ENCODE data around the gene NOL9. TPM values are rescaled to one million over a fixed set of nuclear protein-coding genes. Genes with fewer than 3 reads are reported as not detected.

The NOL9 gene
- total and polyA plus RNA-seq, 2 of the 13 experiments (the other 11 are each of a cell fraction or from before 2014, with no cell fraction given): 18.0 to 24.7 TPM

GRCh38 chr1:6512245-6512907 is 41.9 kb downstream of the NOL9 start (continued):
- TF ChIP-seq, protein P1, sequence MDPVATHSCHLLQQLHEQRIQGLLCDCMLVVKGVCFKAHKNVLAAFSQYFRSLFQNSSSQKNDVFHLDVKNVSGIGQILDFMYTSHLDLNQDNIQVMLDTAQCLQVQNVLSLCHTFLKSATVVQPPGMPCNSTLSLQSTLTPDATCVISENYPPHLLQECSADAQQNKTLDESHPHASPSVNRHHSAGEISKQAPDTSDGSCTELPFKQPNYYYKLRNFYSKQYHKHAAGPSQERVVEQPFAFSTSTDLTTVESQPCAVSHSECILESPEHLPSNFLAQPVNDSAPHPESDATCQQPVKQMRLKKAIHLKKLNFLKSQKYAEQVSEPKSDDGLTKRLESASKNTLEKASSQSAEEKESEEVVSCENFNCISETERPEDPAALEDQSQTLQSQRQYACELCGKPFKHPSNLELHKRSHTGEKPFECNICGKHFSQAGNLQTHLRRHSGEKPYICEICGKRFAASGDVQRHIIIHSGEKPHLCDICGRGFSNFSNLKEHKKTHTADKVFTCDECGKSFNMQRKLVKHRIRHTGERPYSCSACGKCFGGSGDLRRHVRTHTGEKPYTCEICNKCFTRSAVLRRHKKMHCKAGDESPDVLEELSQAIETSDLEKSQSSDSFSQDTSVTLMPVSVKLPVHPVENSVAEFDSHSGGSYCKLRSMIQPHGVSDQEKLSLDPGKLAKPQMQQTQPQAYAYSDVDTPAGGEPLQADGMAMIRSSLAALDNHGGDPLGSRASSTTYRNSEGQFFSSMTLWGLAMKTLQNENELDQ (CRISPR knock-in tag; IDR thresholded peaks at IDR 0.05; ENCODE audit: borderline replicate concordance): no peak
- TF ChIP-seq ZNF644 (CRISPR knock-in tag; IDR thresholded peaks at IDR 0.05; ENCODE audit: low read depth): no peak
- TF ChIP-seq SRY (CRISPR knock-in tag; IDR thresholded peaks at IDR 0.05): no peak
- TF ChIP-seq ZFP36L2 (CRISPR knock-in tag; IDR thresholded peaks at IDR 0.05): no peak
- TF ChIP-seq ZSCAN25 (CRISPR knock-in tag; IDR thresholded peaks at IDR 0.05): no peak
- TF ChIP-seq ZNF317 (CRISPR knock-in tag; IDR thresholded peaks at IDR 0.05): no peak
- TF ChIP-seq HNF4A (CRISPR knock-in tag; IDR thresholded peaks at IDR 0.05): peak; percentile 82
- TF ChIP-seq POLR2AphosphoS2 (IDR thresholded peaks at IDR 0.05; ENCODE audit: low read depth, low read length): no peak
- no peak for TF ChIP-seq MIER3 (CRISPR knock-in tag; IDR thresholded peaks at IDR 0.05; ENCODE audit: borderline replicate concordance)
- TF ChIP-seq NR2F1 (CRISPR knock-in tag; IDR thresholded peaks at IDR 0.05): no peak
- TF ChIP-seq NFIB (CRISPR knock-in tag; IDR thresholded peaks at IDR 0.05; ENCODE audit: borderline replicate concordance): no peak
- no peak for TF ChIP-seq ZFP1 (CRISPR knock-in tag; IDR thresholded peaks at IDR 0.05)
- TF ChIP-seq SIX4 (CRISPR knock-in tag; IDR thresholded peaks at IDR 0.05): no peak
- no peak for TF ChIP-seq SKIL (CRISPR knock-in tag; IDR thresholded peaks at IDR 0.05; ENCODE audit: borderline replicate concordance)
- TF ChIP-seq ZNF501 (CRISPR knock-in tag; IDR thresholded peaks at IDR 0.05): no peak
- TF ChIP-seq ZNF615 (CRISPR knock-in tag; IDR thresholded peaks at IDR 0.05; ENCODE audit: borderline replicate concordance): no peak
- TF ChIP-seq THAP11 (CRISPR knock-in tag; IDR thresholded peaks at IDR 0.05): no peak
- TF ChIP-seq, protein P2, sequence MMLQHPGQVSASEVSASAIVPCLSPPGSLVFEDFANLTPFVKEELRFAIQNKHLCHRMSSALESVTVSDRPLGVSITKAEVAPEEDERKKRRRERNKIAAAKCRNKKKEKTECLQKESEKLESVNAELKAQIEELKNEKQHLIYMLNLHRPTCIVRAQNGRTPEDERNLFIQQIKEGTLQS (CRISPR knock-in tag; IDR thresholded peaks at IDR 0.05): no peak
- no peak for TF ChIP-seq ZNF772 (CRISPR knock-in tag; IDR thresholded peaks at IDR 0.05)
- no peak for TF ChIP-seq SKI (IDR thresholded peaks at IDR 0.05; ENCODE audit: partially characterized antibody)
- no peak for TF ChIP-seq CAMTA2 (CRISPR knock-in tag; IDR thresholded peaks at IDR 0.05; ENCODE audit: borderline replicate concordance)
- TF ChIP-seq ZNF510 (CRISPR knock-in tag; IDR thresholded peaks at IDR 0.05; ENCODE audit: low read depth): no peak
- 0 out of 2 replicates have a peak, but pooled peaks have one; percentile 23 for TF ChIP-seq ZNF331 (CRISPR knock-in tag; IDR thresholded peaks at IDR 0.05)
- no peak for TF ChIP-seq ZNF563 (CRISPR knock-in tag; IDR thresholded peaks at IDR 0.05)
- TF ChIP-seq GZF1 (CRISPR knock-in tag; IDR thresholded peaks at IDR 0.05): 0 out of 2 replicates have a peak, but pooled peaks have one; percentile 77
- TF ChIP-seq, protein P3, sequence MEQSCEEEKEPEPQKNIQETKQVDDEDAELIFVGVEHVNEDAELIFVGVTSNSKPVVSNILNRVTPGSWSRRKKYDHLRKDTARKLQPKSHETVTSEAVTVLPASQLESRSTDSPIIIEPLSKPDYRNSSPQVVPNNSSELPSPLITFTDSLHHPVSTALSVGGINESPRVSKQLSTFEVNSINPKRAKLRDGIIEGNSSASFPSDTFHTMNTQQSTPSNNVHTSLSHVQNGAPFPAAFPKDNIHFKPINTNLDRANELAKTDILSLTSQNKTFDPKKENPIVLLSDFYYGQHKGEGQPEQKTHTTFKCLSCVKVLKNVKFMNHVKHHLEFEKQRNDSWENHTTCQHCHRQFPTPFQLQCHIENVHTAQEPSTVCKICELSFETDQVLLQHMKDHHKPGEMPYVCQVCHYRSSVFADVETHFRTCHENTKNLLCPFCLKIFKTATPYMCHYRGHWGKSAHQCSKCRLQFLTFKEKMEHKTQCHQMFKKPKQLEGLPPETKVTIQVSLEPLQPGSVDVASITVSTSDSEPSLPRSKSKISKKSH (CRISPR knock-in tag; IDR thresholded peaks at IDR 0.05; ENCODE audit: borderline replicate concordance): no peak
